GM12878 (cell line): ENCODE measurements around the gene HLX. TPM values are rescaled to one million over a fixed set of nuclear protein-coding genes. Genes with fewer than 3 reads are reported as not detected.

Experiments used
- ATAC-seq: fragments of 200-7000 bp; cut with Tn5 transposase; 3 replicates; pipeline ENCODE4 v1.9.1; 2020; ENCODE audit warnings: mild to moderate bottlenecking, moderate library complexity
- BruUV-seq: library from RNA; stranded (reverse); fragments of 400-500 nt; replicated peaks from 2 replicates; lab custom pipeline; 2021; lab: Mats Ljungman, UMichigan
- CTCF ChIA-PET: fragments of 300-600 bp; sonication (Branson Sonifier 250); formaldehyde crosslinking; extraction: SDS; loops from one replicate; lab custom pipeline; 2021; ENCODE audit warnings: inconsistent platforms; lab: Yijun Ruan, JAX
- POLR2A ChIA-PET: fragments of 350-600 bp; formaldehyde crosslinking; extraction: SDS; loops from one replicate; lab custom pipeline; 2021; ENCODE audit warnings: inconsistent platforms; lab: Charles Lee
- RAD21 ChIA-PET: fragments of 300-600 bp; sonication (Branson Sonifier 250); formaldehyde crosslinking; loops from one replicate; lab custom pipeline; 2023; ENCODE audit warnings: antibody characterized with exemption; ENCODE audit not compliant: unreplicated experiment; lab: Charles Lee
- SMC1A ChIA-PET: fragments of 300-600 bp; sonication (Branson Sonifier 250); formaldehyde crosslinking; loops from one replicate; lab custom pipeline; 2023; ENCODE audit not compliant: unreplicated experiment, uncharacterized antibody; lab: Charles Lee
- DNase-seq: peaks from one replicate; pipeline ENCODE4 v3.0.0-alpha.2; 2011; ENCODE audit warnings: low read depth, low spot score
- FAIRE-seq: peaks from 3 replicates; lab custom pipeline; 2011; peaks lifted over from hg19 to GRCh38; lab: Jason Lieb, UNC
- H2AFZ ChIP-seq: 2 replicates; pipeline ENCODE4 v1.6.0; 2011; ENCODE audit warnings: low read depth, low read length, control low read depth; ENCODE audit not compliant: control insufficient read depth
- H3K27ac ChIP-seq: 2 replicates; pipeline ENCODE4 v1.5.1; 2011; ENCODE audit warnings: control low read depth; ENCODE audit not compliant: control insufficient read depth, insufficient read depth
- H3K27me3 ChIP-seq, 2 experiments: replicated peaks in 1 of 2; 2 replicates each; pipeline versions ENCODE4 v1.6.0 to v1.6.1; 2011; ENCODE audit warnings: low read length in 1 of 2; ENCODE audit not compliant: control insufficient read depth in 2 of 2, insufficient read depth in 2 of 2
- H3K36me3 ChIP-seq, 2 experiments: 2 replicates each; pipeline ENCODE4 v1.5.1; 2011; ENCODE audit warnings: low read length in 1 of 2; ENCODE audit not compliant: control insufficient read depth in 2 of 2, insufficient read depth in 2 of 2
- H3K4me1 ChIP-seq: 2 replicates; pipeline ENCODE4 v1.6.1; 2011; ENCODE audit warnings: mild to moderate bottlenecking, low read length, moderate library complexity, mixed read lengths; ENCODE audit not compliant: control insufficient read depth, insufficient read depth
- H3K4me2 ChIP-seq: 2 replicates; pipeline ENCODE4 v1.6.0; 2011; ENCODE audit warnings: control low read depth; ENCODE audit not compliant: control insufficient read depth, insufficient read depth
- H3K4me3 ChIP-seq: fragments of 200-600 bp; sonication (generic); 2 replicates; pipeline ENCODE4 v1.5.1; 2016
- H3K79me2 ChIP-seq: 2 replicates; pipeline ENCODE4 v1.6.0; 2011; ENCODE audit warnings: low read length; ENCODE audit not compliant: control insufficient read depth, insufficient read depth
- H3K9ac ChIP-seq: 2 replicates; pipeline ENCODE4 v1.8.0; 2011; ENCODE audit warnings: low read length, control low read depth, mixed read lengths; ENCODE audit not compliant: control insufficient read depth, insufficient read depth
- H3K9me3 ChIP-seq: replicated peaks from 3 replicates; pipeline ENCODE4 v1.5.1; 2011; ENCODE audit warnings: mild to moderate bottlenecking, low read length; ENCODE audit not compliant: control insufficient read depth, insufficient read depth
- H4K20me1 ChIP-seq: 2 replicates; pipeline ENCODE4 v1.6.0; 2011; ENCODE audit not compliant: control insufficient read depth, insufficient read depth
- ETV6 ChIP-seq, 2 experiments: fragments of 450-650 bp in 1 of 2; IDR thresholded peaks in 1 of 2; conservative IDR thresholded peaks in 1 of 2; 2 replicates each; pipeline ENCODE4 v1.6.1; 2014; ENCODE audit warnings: antibody characterized with exemption in 1 of 2, borderline replicate concordance in 1 of 2, low read depth in 1 of 2, mild to moderate bottlenecking in 1 of 2, moderate library complexity in 1 of 2
- HCFC1 ChIP-seq: fragments of 150-350 bp; IDR thresholded peaks from 2 replicates; pipeline ENCODE4 v1.6.1; 2014; ENCODE audit warnings: low read length
- RUNX3 ChIP-seq: IDR thresholded peaks from 2 replicates; pipeline ENCODE4 v1.6.1; 2012; ENCODE audit warnings: low read length, inconsistent platforms
- SREBF1 ChIP-seq: IDR thresholded peaks from 2 replicates; pipeline ENCODE4 v1.6.1; 2012; ENCODE audit warnings: mild to moderate bottlenecking, low read length
- SUZ12 ChIP-seq: fragments of 200-600 bp; sonication (generic); IDR thresholded peaks from one replicate; pipeline ENCODE4 v1.6.1; 2018; ENCODE audit warnings: antibody characterized with exemption, mild to moderate bottlenecking; ENCODE audit not compliant: unreplicated experiment
- YBX1 ChIP-seq: fragments of 450-650 bp; IDR thresholded peaks from 2 replicates; pipeline ENCODE4 v1.6.1; 2016; ENCODE audit warnings: antibody characterized with exemption
- ZNF622 ChIP-seq: fragments of 450-650 bp; IDR thresholded peaks from 2 replicates; pipeline ENCODE4 v1.6.1; 2017; ENCODE audit warnings: mild to moderate bottlenecking, inconsistent platforms
- WGBS: methylation state at CpG from one replicate; pipeline ENCODE4 v1.1.6; 2016; ENCODE audit warnings: low lambda C conversion rate; ENCODE audit not compliant: insufficient replicate concordance, insufficient coverage; ENCODE audit errors: missing lambda C conversion rate; 5-methylcytosine and 5-hydroxymethylcytosine counted together
- in situ Hi-C: fragments of 300-500 bp; cut with MboI; formaldehyde crosslinking; loops from 9 replicates; pipeline ENCODE4 v1.14.3; 2018; ENCODE audit warnings: mixed read lengths
- intact Hi-C: fragments of 100-400 bp; cut with micrococcal nuclease; formaldehyde crosslinking; loops from one replicate; pipeline ENCODE4 v1.14.2; 2022; ENCODE audit not compliant: unreplicated experiment
- polyA plus RNA-seq, 11 experiments: library from polyadenylated mRNA; depleted of rRNA in 4 of 11; unstranded in 6 of 11; stranded (reverse) in 5 of 11; fragments of >200 nt; fragmentation: Nextera tagmentation in 4 of 11; fragmentation: Illumina TruSeq in 1 of 11; extraction: Ambion mirVana in 4 of 11; extraction: Trizol in 1 of 11; gene quantifications; 1 replicate in 1 of 11; 2 replicates in 10 of 11; pipeline versions ENCODE4 v1.2.1 to v1.2.3, GENCODE V29; 2011 to 2016; ENCODE audit warnings: inconsistent platforms in 2 of 11, missing spikeins in 2 of 11, low read depth in 1 of 11
- total RNA-seq, 4 experiments: library from RNA; depleted of rRNA in 3 of 4; stranded (reverse); fragments of >200 nt in 3 of 4; fragmentation: Illumina TruSeq in 1 of 4; extraction: Trizol in 1 of 4; gene quantifications; 2 replicates each; pipeline versions ENCODE4 v1.2.1 to v1.2.3, GENCODE V29; 2013 to 2021
- TF ChIP-seq, protein P1 (sequence below): fragments of 450-650 bp; IDR thresholded peaks from 2 replicates; pipeline ENCODE4 v1.6.1; 2018; ENCODE audit warnings: borderline replicate concordance, mild to moderate bottlenecking; ENCODE audit not compliant: partially characterized antibody
- TF ChIP-seq, protein P2 (sequence below): fragments of 450-650 bp; IDR thresholded peaks from 2 replicates; pipeline ENCODE4 v1.6.1; 2017; ENCODE audit warnings: low read depth, mild to moderate bottlenecking, moderate library complexity
- TF ChIP-seq, protein P3 (sequence below): fragments of 450-650 bp; IDR thresholded peaks from 2 replicates; pipeline ENCODE4 v1.6.1; 2016; ENCODE audit warnings: mild to moderate bottlenecking

HLX gene
- total and polyA plus RNA-seq, 10 of the 15 experiments (the other 5 are each of a cell fraction or from before 2014, with no cell fraction given) = 0.11 to 2.3 (median 1.1) TPM

DNA sequence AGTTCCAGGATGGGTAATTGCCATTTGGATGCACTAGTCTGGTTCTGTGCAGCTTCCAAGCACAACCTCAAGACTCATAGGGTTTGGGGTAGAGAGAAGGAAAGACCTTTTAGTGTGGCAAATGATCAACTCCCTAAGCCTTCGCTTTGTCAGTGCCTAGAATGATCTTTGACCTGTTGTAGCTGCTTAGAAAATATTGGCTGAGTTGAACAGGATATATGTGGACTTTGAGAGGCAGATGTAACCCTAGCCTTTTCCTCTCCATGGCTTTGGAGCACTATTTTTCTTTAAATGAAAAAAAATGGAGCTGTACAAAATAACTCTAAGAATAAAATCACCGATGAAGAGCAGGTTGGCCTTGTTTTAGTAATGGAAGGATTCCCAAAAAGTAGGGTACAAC, 41.7 kb downstream of the HLX start:
- intact Hi-C loops = no loop called here
- Histone ChIP-seq H3K9me3 (no peaks in the 10 kb centered on the region), H2AFZ (no peak overlapping the region), H3K4me3 (no peak overlapping the region), H4K20me1 (no peaks in the 10 kb centered on the region), H3K9ac (no peak overlapping the region), H3K4me1 (no peaks in the 10 kb centered on the region), H3K36me3 (no peaks in the 10 kb centered on the region), H3K27ac (no peak overlapping the region), H3K79me2 (no peaks in the 10 kb centered on the region), H3K27me3 (no peaks in the 10 kb centered on the region), H3K4me2 (no peak overlapping the region)
- RAD21 ChIA-PET = interaction anchor here (1.9 kb wide), 1 partner anchor 282 kb away, joined by 4 read pairs; no protein-coding TSS in a partner anchor
- DNase-seq (no peak), ATAC-seq (no peak), FAIRE-seq (no peak)
- CTCF ChIA-PET = interaction anchor here (0.7 to 2.5 kb wide), 5 partner anchors 45 to 286 kb away, joined by 3 to 10 read pairs (median 4); no protein-coding TSS in a partner anchor
- 17% methylated on average over 2 of the region's 2 CpGs for WGBS
- POLR2A ChIA-PET = no interaction called here
- TF ChIP-seq SREBF1 (no peak), RUNX3 (no peak), ETV6 (conservative IDR thresholded peaks at IDR 0.05 in 1 of 2, IDR thresholded peaks at IDR 0.05 in 1 of 2; ENCODE audit: borderline replicate concordance in 1 of 2, low read depth in 1 of 2) (no peak), ZNF622 (no peak), SUZ12 (no peak), YBX1 (no peak), HCFC1 (no peak)
- TF ChIP-seq, protein P1, sequence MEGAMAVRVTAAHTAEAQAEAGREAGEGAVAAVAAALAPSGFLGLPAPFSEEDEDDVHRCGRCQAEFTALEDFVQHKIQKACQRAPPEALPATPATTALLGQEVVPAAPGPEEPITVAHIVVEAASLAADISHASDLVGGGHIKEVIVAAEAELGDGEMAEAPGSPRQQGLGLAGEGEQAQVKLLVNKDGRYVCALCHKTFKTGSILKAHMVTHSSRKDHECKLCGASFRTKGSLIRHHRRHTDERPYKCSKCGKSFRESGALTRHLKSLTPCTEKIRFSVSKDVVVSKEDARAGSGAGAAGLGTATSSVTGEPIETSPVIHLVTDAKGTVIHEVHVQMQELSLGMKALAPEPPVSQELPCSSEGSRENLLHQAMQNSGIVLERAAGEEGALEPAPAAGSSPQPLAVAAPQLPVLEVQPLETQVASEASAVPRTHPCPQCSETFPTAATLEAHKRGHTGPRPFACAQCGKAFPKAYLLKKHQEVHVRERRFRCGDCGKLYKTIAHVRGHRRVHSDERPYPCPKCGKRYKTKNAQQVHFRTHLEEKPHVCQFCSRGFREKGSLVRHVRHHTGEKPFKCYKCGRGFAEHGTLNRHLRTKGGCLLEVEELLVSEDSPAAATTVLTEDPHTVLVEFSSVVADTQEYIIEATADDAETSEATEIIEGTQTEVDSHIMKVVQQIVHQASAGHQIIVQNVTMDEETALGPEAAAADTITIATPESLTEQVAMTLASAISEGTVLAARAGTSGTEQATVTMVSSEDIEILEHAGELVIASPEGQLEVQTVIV = no peak
- TF ChIP-seq, protein P2, sequence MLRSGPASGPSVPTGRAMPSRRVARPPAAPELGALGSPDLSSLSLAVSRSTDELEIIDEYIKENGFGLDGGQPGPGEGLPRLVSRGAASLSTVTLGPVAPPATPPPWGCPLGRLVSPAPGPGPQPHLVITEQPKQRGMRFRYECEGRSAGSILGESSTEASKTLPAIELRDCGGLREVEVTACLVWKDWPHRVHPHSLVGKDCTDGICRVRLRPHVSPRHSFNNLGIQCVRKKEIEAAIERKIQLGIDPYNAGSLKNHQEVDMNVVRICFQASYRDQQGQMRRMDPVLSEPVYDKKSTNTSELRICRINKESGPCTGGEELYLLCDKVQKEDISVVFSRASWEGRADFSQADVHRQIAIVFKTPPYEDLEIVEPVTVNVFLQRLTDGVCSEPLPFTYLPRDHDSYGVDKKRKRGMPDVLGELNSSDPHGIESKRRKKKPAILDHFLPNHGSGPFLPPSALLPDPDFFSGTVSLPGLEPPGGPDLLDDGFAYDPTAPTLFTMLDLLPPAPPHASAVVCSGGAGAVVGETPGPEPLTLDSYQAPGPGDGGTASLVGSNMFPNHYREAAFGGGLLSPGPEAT = no peak
- TF ChIP-seq, protein P3, sequence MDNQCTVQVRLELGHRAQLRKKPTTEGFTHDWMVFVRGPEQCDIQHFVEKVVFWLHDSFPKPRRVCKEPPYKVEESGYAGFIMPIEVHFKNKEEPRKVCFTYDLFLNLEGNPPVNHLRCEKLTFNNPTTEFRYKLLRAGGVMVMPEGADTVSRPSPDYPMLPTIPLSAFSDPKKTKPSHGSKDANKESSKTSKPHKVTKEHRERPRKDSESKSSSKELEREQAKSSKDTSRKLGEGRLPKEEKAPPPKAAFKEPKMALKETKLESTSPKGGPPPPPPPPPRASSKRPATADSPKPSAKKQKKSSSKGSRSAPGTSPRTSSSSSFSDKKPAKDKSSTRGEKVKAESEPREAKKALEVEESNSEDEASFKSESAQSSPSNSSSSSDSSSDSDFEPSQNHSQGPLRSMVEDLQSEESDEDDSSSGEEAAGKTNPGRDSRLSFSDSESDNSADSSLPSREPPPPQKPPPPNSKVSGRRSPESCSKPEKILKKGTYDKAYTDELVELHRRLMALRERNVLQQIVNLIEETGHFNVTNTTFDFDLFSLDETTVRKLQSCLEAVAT = no peak
- SMC1A ChIA-PET = interaction anchor here (0.8 to 1.6 kb wide), 3 partner anchors 10 to 246 kb away, joined by 3 to 4 read pairs (median 4); no protein-coding TSS in a partner anchor
- in situ Hi-C loops = no loop called here
- no TSS peak for BruUV-seq
